AG04449 (cell line): ENCODE results near the gene NRCAM.

Experiments used
- CTCF ChIA-PET: fragments of 350-600 bp; formaldehyde crosslinking; extraction: SDS; loops from one replicate; lab custom pipeline; 2021; ENCODE audit warnings: antibody characterized with exemption; lab: Yijun Ruan, JAX
- POLR2A ChIA-PET: fragments of 400-600, 350-600 bp; formaldehyde crosslinking; extraction: SDS; loops from one replicate; lab custom pipeline; 2020; ENCODE audit warnings: antibody characterized with exemption, inconsistent platforms; lab: Yijun Ruan, JAX
- DNase-seq: peaks from one replicate; pipeline ENCODE4 v3.0.0-alpha.2; 2010; ENCODE audit warnings: low read depth, low spot score
- H3K4me3 ChIP-seq: 2 replicates; pipeline ENCODE4 v1.5.1; 2011; ENCODE audit warnings: low read depth, mild to moderate bottlenecking, control low read depth, low read length
- TF ChIP-seq, protein P1 (sequence below): IDR thresholded peaks from one replicate; pipeline ENCODE4 v1.5.1; 2011; ENCODE audit warnings: mild to moderate bottlenecking, moderate library complexity, low read length, control low read depth, inconsistent platforms; ENCODE audit not compliant: insufficient read depth; ENCODE audit errors: missing control alignments

NRCAM gene

DNA sequence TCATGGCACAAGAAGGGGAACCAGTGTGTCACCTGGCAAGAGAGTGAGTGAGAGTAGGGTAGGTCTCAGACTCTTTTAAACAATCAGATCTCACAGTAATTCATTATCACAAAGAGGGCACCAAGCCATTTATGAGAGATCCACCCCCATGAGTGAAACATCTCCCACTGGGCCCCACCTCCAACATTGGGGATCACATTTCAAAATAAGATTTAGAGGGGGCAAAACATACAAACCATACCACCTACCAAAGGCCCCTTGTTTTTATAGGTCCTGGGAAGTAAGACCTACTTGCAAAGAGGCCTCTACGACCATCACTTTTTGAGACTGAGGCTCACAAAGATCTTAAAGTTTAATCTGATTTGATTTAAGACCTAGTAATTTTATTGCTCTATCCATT lies 134.9 kb downstream of the NRCAM start:
- H3K4me3 ChIP-seq = no peak overlapping the region
- CTCF ChIA-PET = interaction anchor here (1.0 kb wide), 1 partner anchor 17 kb away, joined by 3 read pairs; no protein-coding TSS in a partner anchor
- TF ChIP-seq, protein P1, sequence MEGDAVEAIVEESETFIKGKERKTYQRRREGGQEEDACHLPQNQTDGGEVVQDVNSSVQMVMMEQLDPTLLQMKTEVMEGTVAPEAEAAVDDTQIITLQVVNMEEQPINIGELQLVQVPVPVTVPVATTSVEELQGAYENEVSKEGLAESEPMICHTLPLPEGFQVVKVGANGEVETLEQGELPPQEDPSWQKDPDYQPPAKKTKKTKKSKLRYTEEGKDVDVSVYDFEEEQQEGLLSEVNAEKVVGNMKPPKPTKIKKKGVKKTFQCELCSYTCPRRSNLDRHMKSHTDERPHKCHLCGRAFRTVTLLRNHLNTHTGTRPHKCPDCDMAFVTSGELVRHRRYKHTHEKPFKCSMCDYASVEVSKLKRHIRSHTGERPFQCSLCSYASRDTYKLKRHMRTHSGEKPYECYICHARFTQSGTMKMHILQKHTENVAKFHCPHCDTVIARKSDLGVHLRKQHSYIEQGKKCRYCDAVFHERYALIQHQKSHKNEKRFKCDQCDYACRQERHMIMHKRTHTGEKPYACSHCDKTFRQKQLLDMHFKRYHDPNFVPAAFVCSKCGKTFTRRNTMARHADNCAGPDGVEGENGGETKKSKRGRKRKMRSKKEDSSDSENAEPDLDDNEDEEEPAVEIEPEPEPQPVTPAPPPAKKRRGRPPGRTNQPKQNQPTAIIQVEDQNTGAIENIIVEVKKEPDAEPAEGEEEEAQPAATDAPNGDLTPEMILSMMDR = no peak
- POLR2A ChIA-PET = no interaction called here
- no peak for DNase-seq

DNA sequence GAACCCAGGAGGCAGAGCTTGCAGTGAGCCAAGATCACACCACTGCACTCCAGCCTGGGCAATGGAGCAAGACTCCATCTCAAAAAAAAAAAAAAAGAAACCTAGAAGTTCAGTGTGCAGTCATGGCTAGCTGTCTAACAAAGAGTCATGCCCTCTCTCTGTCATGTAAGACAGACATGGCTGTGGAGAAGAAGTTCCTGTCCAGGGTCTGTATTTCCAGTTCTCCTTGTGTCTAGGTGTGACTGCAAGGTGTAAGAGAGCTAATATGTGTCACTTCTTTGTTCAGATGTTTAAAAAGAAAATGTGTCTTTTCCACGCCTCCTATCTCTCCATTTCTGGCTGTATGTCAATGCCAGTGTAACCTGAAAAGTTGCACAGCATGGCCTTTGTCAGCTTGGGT lies 139.5 kb downstream of the NRCAM start:
- TF ChIP-seq, protein P1 = no peak
- H3K4me3 ChIP-seq = no peak overlapping the region
- DNase-seq = no peak
- POLR2A ChIA-PET = no interaction called here
- CTCF ChIA-PET = no interaction called here

DNA sequence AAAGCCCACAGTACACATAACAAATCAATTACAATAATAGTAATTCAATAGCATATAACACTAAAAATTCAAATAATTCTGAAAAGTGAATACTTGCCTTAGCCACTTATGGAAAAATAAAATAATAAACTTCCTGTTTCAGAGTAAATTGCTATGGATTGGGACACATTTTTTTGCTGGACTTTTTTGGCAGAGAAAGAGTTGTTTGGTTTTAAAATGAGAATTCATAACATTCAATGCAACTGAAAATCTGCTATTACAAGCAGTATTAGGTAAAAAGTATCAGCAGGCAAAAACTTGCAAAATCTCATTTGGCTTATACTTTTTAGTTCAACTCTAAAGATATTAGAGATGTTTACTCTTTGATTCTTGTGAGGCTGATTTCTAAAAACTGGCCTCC lies 141.7 kb downstream of the NRCAM start:
- TF ChIP-seq, protein P1 = no peak
- ChIA-PET CTCF (no interaction called here), POLR2A (no interaction called here)
- no peak for DNase-seq
- H3K4me3 ChIP-seq = no peak overlapping the region

DNA sequence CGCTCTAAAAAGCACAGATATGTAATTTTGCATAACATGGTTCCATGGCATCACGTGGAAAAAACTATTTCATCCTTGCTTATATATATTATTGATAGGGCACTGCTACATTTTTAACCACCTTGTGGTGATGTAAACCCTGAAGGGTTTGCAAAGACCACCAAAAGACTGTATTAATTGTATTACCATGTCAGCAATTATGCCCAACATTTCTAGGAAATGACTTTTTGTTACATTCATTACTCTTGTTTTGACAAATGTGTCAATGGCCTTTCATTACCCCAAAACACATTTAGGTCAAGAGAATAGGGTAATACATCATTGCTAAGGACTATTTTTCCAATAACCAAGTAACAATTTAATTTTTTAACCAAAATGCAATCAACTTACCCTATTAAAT lies 142.2 kb downstream of the NRCAM start:
- POLR2A ChIA-PET = no interaction called here
- no peak overlapping the region for H3K4me3 ChIP-seq
- CTCF ChIA-PET = no interaction called here
- TF ChIP-seq, protein P1 = no peak
- DNase-seq = no peak

DNA sequence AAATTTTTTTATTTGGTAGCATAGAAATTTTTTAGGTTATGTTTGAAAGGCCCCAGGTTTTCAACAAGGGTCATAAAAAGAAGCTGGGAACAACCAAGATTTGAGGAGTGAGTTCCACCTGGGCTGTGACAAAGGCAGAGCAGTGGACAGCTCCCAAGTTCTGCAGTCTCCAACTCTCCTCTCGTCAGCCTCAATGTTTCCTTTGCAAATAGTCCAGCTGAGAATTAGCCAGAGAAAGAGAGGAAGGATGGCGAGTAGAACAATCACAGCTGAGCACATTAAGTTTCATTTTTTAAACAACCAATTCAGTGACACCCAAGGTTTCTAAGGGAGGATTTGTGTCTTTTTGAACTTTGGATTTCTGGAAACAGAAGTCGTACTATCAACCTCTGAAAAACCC lies 143.2 kb downstream of the NRCAM start:
- no peak overlapping the region for H3K4me3 ChIP-seq
- TF ChIP-seq, protein P1 = no peak
- no peak for DNase-seq
- ChIA-PET CTCF (no interaction called here), POLR2A (no interaction called here)

DNA sequence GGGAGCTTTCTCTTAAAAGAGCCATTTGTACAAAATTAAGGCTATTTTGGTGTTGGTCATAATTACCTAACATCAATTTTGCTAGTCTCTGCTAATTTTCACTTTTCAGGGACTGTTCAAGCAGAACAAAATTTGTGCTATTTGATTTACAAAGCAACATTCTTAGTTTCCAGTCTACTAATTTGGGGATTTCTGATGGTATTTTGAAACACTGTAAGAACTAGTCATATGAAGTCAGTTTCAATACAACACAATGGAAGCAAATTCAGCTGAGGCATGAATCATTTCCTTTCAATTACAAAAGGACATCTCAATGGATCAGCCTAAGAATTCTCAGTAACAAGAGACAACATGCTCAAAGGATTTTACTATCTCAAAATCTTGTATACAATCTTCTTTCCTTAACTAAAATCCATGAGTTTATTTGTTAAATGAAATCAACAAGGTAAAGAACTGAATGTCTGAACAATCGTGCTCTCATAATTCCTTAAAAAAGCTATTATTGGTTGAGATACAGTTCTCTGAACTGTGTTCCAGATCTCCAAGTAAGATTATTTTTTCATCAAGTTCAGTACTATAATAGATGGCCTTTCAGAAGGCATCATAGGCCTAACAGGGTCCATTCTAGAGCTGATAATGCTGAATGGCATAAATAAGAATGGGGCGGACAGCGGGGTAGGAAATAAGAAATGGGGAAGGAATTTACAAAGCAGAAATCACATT lies 144.6 kb downstream of the NRCAM start:
- TF ChIP-seq, protein P1 = no peak
- CTCF ChIA-PET = interaction anchor here (0.6 kb wide), 1 partner anchor 70 kb away, joined by 3 read pairs; no protein-coding TSS in a partner anchor
- POLR2A ChIA-PET = no interaction called here
- no peak overlapping the region for H3K4me3 ChIP-seq
- DNase-seq = no peak
